HUES48 (cell line): ENCODE data around the gene PRMT1.

Experiments used
- H3K27ac ChIP-seq: one replicate; pipeline ENCODE4 v1.7.0; 2013; ENCODE audit warnings: low read depth, low read length, inconsistent platforms
- H3K27me3 ChIP-seq: 2 replicates; pipeline ENCODE4 v1.6.1; 2013; ENCODE audit warnings: mild to moderate bottlenecking, low read length; ENCODE audit not compliant: control insufficient read depth, insufficient read depth
- H3K36me3 ChIP-seq: 2 replicates; pipeline ENCODE4 v1.6.1; 2013; ENCODE audit warnings: low read length; ENCODE audit not compliant: control insufficient read depth, insufficient read depth
- H3K4me1 ChIP-seq: 2 replicates; pipeline ENCODE4 v1.6.1; 2013; ENCODE audit warnings: mild to moderate bottlenecking, low read length; ENCODE audit not compliant: control insufficient read depth, insufficient read depth
- H3K4me3 ChIP-seq: 2 replicates; pipeline ENCODE4 v1.5.1; 2013; ENCODE audit warnings: mild to moderate bottlenecking, low read depth, low read length
- H3K9ac ChIP-seq: 2 replicates; pipeline ENCODE4 v1.6.1; 2013; ENCODE audit warnings: mild to moderate bottlenecking, low read depth, low read length, moderate library complexity
- H3K9me3 ChIP-seq: 2 replicates; pipeline ENCODE4 v1.6.1; 2013; ENCODE audit warnings: low read length; ENCODE audit not compliant: control insufficient read depth, insufficient read depth

PRMT1 gene

GRCh38 chr19:49684251-49684982 is 7.3 kb downstream of the PRMT1 start:
- Histone ChIP-seq H3K36me3 (peaks cover 86% of the 10 kb centered on the region), H3K27ac (no peak overlapping the region), H3K27me3 (no peaks in the 10 kb centered on the region), H3K4me1 (peaks cover 10% of the 10 kb centered on the region), H3K9me3 (no peaks in the 10 kb centered on the region), H3K9ac (no peak overlapping the region), H3K4me3 (no peak overlapping the region)

GRCh38 chr19:49684983-49685553 is 8.0 kb downstream of the PRMT1 start:
- Histone ChIP-seq H3K9me3 (no peaks in the 10 kb centered on the region), H3K4me1 (peaks cover 7% of the 10 kb centered on the region), H3K27ac (no peak overlapping the region), H3K9ac (no peak overlapping the region), H3K27me3 (no peaks in the 10 kb centered on the region), H3K4me3 (no peak overlapping the region), H3K36me3 (peaks cover 86% of the 10 kb centered on the region)

GRCh38 chr19:49685845-49686332 is 8.8 kb downstream of the PRMT1 start:
- no peaks in the 10 kb centered on the region for H3K9me3 ChIP-seq
- no peak overlapping the region for H3K9ac ChIP-seq
- H3K4me3 ChIP-seq, result no peak overlapping the region
- no peaks in the 10 kb centered on the region for H3K27me3 ChIP-seq
- no peak overlapping the region for H3K27ac ChIP-seq
- H3K36me3 ChIP-seq, result peaks cover 81% of the 10 kb centered on the region
- peaks cover 7% of the 10 kb centered on the region for H3K4me1 ChIP-seq

- H3K9me3 ChIP-seq, result no peaks in the 10 kb centered on the region
- no peak overlapping the region for H3K27ac ChIP-seq
- H3K4me3 ChIP-seq, result no peak overlapping the region
- peaks cover 74% of the 10 kb centered on the region for H3K36me3 ChIP-seq
- no peaks in the 10 kb centered on the region for H3K27me3 ChIP-seq
- H3K4me1 ChIP-seq, result peaks cover 10% of the 10 kb centered on the region
- no peak overlapping the region for H3K9ac ChIP-seq
These were observed 9.5 kb downstream of the PRMT1 start for GRCh38 chr19:49686503-49687088.

DNA sequence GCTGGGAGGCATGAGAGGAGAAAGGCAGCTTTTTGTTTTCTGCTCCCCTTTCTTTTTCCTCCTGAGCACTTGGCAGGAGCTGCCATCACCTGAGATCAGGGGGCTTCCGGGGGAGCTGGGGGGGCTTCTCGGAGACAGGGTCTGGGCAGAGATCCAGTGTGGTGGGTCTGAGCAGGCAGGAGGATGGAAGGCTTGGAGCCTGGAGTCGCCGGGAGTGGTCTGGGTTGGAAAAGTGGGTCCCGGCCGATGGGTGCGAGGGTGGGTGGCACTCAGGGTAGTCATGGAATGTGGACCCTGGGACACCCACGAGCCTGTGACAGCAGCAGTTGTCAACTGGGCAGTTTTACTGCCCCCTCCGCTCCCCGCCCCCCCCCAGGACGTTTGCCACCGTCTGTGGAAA is 10.1 kb downstream of the PRMT1 start:
- Histone ChIP-seq H3K4me3 (no peak overlapping the region), H3K36me3 (peaks cover 68% of the 10 kb centered on the region), H3K9ac (no peak overlapping the region), H3K9me3 (no peaks in the 10 kb centered on the region), H3K4me1 (peaks cover 12% of the 10 kb centered on the region), H3K27ac (no peak overlapping the region), H3K27me3 (no peaks in the 10 kb centered on the region)

DNA sequence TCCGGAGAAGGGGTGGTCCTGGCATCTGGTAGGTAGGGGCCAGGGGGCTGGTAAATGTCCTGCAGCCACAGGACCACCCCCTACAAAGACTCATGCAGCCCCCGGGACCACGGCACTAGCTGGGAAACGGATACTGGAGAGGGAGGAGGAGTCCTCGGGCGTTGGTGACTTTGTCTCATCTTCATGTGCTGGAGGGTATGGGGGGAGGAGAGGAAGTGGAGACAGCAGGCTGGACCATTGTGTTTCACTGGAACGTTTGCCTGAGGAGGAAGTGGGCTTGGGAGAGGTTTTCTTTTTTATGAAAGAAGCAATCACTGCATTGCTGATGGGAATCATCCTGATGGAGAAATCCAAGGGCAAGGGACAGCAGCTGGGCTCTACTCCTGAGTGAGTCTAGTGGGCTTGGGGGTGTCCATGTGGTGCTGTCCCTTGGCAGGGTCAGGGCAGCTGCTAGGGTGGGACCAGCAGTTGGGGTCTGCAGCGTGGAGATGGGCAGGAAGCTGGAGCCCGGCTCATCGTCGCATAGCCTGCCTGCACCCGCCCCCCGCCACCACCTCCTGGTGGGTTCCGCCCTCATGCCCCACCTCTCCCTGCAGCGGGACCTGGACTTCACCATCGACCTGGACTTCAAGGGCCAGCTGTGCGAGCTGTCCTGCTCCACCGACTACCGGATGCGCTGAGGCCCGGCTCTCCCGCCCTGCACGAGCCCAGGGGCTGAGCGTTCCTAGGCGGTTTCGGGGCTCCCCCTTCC is 10.7 kb downstream of the PRMT1 start:
- Histone ChIP-seq H3K27ac (no peak overlapping the region), H3K4me1 (peaks cover 12% of the 10 kb centered on the region), H3K4me3 (no peak overlapping the region), H3K27me3 (no peaks in the 10 kb centered on the region), H3K9me3 (no peaks in the 10 kb centered on the region), H3K36me3 (peaks cover 63% of the 10 kb centered on the region), H3K9ac (no peak overlapping the region)

- H3K9me3 ChIP-seq, result no peaks in the 10 kb centered on the region
- H3K36me3 ChIP-seq, result peaks cover 54% of the 10 kb centered on the region
- peaks cover 12% of the 10 kb centered on the region for H3K4me1 ChIP-seq
- H3K27me3 ChIP-seq, result no peaks in the 10 kb centered on the region
- H3K9ac ChIP-seq, result no peak overlapping the region
- peak overlapping the region; percentile 12 for H3K27ac ChIP-seq
- no peak overlapping the region for H3K4me3 ChIP-seq
These were observed 11.6 kb downstream of the PRMT1 start for GRCh38 chr19:49688531-49689132.

DNA sequence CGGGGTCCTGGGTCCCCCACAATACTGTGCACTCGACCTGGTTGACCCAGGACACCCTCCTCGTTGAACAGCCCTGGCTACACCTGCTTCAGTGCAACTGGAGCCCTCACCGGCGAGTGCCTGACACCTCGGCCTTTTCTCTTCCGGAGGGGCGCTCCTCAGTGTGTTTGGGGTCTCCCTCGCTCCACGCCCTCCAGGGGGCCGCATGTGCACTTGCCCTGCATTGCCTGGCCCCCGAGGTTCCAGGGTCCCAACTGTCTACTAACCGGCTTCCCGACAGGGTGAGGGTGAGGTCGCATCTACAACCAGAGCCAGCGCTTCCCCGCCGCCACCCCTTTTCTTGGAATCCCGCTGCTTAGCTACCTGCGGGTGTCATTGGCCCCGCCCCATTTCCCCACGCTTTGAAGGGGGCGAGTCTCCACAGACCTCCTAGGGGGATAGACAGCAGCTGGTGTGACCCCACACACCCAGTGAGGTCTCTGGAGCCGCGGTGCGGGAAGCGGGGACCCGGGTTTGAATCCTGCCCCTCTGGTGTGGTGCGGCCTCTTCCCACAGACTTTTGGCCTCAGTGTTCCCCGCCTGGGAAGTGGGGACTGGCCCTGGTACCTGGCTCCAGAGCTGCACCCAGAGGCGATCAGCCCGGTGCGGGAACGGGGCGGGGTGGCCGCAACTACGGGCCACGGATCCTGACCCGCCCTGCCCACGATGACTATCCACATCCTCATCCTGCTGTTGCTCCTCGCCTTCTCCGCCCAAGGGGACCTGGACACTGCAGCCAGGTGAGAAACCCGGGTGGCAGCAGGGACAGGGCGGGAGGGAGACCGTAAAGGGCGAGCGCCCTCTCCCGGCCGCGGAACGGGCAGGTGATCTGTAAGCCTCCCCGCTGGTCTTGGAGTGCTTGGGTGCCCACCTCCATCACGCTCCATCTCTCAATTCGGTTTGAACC is 12.3 kb downstream of the PRMT1 start, which contains the start of gene ADM5:
Gene ADM5, plus strand, starts transcription at position 462 of the 946 bp plus-strand sequence. Its CDS starts 244 bp downstream, at position 706.
- H3K36me3 ChIP-seq, result peaks cover 46% of the 10 kb centered on the region
- peak within 1 kb of the TSS; percentile 79 for H3K27ac ChIP-seq
- H3K27me3 ChIP-seq, result no peaks in the 10 kb centered on the region
- no peaks in the 10 kb centered on the region for H3K9me3 ChIP-seq
- peak within 1 kb of the TSS; percentile 63 for H3K4me3 ChIP-seq
- peaks cover 12% of the 10 kb centered on the region for H3K4me1 ChIP-seq
- peak within 1 kb of the TSS; percentile 50; the same call in 1 of the 2 replicates for H3K9ac ChIP-seq

DNA sequence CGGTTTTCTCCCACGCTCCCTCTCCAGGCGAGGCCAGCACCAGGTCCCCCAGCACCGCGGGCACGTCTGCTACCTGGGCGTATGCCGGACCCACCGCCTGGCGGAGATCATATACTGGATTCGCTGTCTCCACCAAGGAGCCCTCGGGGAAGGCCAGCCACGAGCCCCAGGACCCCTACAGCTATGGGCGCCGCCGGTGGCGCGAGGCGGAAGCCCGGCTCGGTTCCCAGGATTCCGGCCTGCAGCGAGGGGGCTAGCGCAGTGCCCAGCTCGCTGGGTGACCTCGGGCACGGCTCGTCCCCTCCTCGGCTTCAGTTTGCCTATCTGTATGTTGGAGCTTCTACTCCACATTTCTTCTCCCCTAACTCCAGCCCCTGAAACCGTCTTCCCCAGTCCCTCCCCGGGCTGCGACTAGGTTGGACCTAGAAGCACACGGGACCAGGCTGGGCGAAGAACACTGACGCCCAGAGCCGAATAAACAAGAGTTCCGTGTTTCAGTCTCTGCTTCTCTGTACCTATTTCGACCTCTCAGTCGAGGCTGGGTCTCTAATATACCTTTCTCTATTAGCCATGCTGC is 13.1 kb downstream of the PRMT1 start:
- Histone ChIP-seq H3K27me3 (no peaks in the 10 kb centered on the region), H3K4me1 (peaks cover 12% of the 10 kb centered on the region), H3K36me3 (peaks cover 38% of the 10 kb centered on the region), H3K9me3 (no peaks in the 10 kb centered on the region), H3K27ac (peak overlapping the region; percentile 79), H3K9ac (peak overlapping the region; percentile 50; the same call in 1 of the 2 replicates), H3K4me3 (peak overlapping the region; percentile 63)
